Uterus (tissue), 2 donors: Measurements from ENCODE around the gene TAF5.

ENCODE experiments used
- CTCF ChIP-seq, 4 experiments: fragments of 200-600 bp in 2 of 4; fragments of 450-650 bp in 2 of 4; sonication (generic) in 2 of 4; IDR thresholded peaks; one replicate each; pipeline ENCODE4 v1.5.1; 2016 to 2019; ENCODE audit warnings: antibody characterized with exemption in 4 of 4, mild to moderate bottlenecking in 2 of 4, moderate library complexity in 1 of 4
- POLR2A ChIP-seq, 2 donors: fragments of 450-650 bp; IDR thresholded peaks; one replicate each; pipeline ENCODE4 v1.6.1; 2016; ENCODE audit warnings: antibody characterized with exemption in 2 of 2, mild to moderate bottlenecking in 1 of 2, moderate library complexity in 1 of 2

- no peak for TF ChIP-seq CTCF (IDR thresholded peaks at IDR 0.05)
- no peak for TF ChIP-seq POLR2A (IDR thresholded peaks at IDR 0.05)
These were observed 61.3 kb downstream of the TAF5 start for GRCh38 chr10:103428989-103429643.
